HG02623 (cell line): ENCODE data around the gene WWOX.

Source experiments
- ATAC-seq: cut with Tn5 transposase; IDR thresholded peaks from one replicate; pipeline ENCODE4 v1.9.1; 2021; ENCODE audit warnings: moderate library complexity; ENCODE audit not compliant: unreplicated experiment

Gene WWOX

GRCh38 chr16:78694414-78694813 is 595.0 kb downstream of the WWOX start:
- no peak for ATAC-seq

GRCh38 chr16:78695391-78695790 is 595.9 kb downstream of the WWOX start:
- ATAC-seq, result no peak

DNA sequence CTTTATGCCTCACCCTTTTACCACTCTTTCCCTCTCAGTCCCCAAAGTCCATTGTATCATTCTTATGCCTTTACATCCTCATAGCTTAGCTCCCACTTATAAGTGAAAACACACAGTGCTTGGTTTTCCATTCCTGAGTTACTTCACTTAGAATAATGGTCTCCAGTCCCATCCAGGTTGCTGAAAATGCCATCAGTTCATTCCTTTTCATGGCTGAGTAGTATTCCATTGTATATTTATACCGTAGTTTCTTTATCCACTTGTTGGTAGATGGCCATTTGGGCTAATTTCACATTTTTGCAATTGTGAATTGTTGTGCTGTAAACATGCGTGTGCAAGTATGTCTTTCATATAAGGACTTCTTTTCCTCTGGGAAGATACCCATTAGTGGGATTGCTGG is 597.3 kb downstream of the WWOX start:
- ATAC-seq, result no peak

DNA sequence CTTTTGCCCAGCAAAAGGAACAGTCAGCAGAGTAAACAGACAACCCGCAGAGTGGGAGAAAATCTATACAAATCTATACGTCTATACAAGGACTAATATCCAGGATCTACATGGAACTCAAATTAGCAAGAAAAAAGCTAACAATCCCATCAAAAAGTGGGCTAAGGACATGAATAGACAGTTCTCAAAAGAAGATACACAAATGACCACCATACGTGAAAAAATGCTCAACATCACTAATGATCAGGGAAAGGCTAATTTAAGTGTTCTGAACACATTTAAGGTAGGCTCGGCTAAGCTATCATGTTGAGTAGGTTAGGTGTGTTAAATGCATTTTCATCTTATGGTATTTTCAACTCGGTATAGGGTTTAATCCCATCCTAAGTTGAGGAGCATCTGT is 598.0 kb downstream of the WWOX start:
- ATAC-seq, result no peak

DNA sequence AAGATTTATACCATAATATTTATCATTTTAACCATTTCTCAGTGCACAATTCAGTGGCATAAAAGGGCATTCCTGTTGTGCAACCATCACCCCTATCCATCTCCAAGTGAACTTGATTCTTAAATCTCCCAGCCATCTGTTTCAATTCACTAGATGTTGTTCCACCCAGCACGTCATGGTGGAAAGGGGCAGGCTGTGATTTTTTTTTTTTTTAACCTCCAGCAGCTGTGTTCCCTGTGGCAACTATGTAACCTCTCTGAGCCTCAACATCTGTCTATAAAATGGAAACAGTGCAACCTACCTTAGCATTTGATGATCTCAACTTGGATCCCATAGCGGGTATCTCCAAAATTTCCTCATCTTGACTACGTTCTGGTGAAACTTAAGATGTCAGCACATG is 604.5 kb downstream of the WWOX start:
- no peak for ATAC-seq

GRCh38 chr16:78704416-78704815 is 605.0 kb downstream of the WWOX start:
- no peak for ATAC-seq

GRCh38 chr16:78705694-78706093 is 606.2 kb downstream of the WWOX start:
- no peak for ATAC-seq

GRCh38 chr16:78706637-78707036 is 607.2 kb downstream of the WWOX start:
- ATAC-seq, result no peak

DNA sequence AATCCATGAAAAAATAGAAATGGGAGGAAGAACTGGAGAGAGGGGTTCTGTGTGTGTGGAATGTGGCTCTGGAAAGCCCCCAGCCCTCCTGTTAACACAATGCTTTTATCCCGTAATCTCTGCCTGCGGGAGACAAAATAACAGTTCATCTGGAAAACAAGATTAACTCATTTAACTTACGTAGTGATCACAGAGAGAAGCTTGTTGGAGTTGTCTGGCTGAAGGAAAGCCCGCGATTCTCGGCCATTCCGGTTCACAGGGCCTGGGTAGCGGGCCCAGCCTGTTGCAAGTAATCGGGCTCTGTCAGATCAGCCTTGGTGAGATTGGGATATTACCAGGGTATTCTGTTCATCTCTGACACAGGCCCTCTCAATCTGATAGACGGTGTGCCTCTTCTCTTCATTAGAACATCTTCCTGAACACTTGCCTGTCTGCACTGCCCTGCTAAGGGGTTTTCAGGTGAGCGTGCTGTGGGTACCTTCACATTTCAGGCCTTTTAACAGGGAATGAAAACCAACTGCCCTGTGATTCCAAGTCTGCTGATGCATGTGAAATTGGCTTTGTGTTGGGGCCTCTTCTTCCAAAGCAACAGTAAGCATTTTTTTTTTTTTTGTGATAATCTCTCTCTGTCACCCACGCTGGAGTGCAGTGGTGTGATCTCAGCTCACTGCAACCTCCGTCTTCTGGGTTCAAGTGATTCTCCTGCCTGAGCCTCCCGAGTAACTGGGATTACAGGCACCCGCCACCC is 609.9 kb downstream of the WWOX start:
- ATAC-seq, result no peak

DNA sequence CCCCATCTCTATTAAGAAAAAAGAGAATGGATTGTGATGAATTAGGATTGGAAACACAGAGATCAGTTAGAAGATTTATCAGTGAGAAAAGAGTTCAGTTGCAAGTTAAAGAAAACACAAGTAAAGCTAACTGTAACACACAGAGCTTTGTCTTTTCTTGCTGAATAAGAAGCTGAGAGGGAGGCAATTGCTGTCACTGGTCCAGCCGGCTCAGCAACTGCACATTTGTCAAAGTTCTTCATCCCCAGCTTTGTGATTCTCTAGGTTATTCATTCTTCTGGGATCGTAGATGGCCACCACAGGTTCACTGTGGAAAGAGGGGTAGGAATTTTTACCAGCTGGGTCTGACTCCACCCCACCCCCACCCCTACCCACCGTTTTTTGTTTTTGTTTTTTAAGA is 615.7 kb downstream of the WWOX start:
- no peak for ATAC-seq

GRCh38 chr16:78715673-78716072 is 616.2 kb downstream of the WWOX start:
- ATAC-seq, result no peak

GRCh38 chr16:78718141-78718540 is 618.7 kb downstream of the WWOX start:
- ATAC-seq, result no peak

- no peak for ATAC-seq
These were observed 621.0 kb downstream of the WWOX start for GRCh38 chr16:78720416-78720815.

DNA sequence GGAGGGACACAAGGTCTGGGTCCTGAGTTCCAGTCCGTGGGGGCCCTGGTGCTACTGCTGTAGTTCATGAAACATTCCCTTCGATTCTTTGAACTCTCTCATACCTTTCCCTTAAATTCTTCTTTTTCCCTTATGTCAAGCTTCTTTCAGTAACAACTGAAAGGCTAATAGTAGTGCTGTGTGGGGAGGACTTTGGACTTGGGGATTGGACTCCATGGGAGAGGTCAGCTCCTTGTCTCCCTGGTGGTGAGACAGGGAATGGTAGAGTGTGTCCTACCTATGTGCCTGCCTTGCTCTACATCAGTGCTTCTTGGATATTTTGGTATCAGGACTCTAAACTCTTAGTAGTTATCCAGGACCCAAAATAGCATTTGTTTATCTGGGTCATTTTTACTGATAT is 628.1 kb downstream of the WWOX start:
- no peak for ATAC-seq

DNA sequence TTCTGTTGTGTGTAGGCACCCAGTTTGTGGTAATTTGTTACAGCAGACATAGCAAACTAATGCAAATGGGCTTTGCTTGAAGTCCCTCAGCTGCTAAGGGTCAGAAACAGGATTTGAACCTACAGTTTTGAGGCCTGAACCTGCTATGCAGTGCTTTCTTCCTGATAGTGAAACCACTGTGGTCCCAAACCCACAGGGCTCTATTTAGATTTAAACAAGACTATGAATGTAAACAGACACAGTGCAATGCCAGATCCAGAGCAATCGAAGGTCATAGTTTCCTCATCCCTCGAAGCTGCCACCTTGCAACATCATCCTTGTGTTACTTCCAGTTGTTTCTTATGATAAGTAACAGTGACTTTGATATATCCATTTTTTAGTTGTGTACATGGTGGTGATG is 630.2 kb downstream of the WWOX start:
- peak; percentile 48 for ATAC-seq

DNA sequence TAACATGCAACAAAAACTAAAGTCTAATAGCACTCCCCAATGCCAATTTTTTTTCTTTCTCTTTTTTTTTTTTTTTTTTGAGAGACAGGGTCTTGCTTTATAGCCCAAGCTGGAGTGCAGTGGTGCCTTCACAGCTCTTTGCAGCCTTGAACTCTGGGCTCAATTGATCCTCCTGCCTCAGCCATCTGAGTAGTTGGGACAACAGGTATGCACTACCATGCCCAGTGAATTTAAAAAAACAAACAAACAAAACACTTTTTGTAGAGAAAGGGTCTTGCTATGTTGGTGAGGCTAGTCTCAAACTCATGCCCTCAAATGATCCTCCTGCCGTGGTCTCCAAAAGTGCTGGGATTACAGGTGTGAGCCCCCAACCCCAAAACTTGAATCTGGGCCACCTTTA is 632.3 kb downstream of the WWOX start:
- no peak for ATAC-seq

- ATAC-seq, result no peak
These were observed 633.2 kb downstream of the WWOX start for GRCh38 chr16:78732696-78733095.

GRCh38 chr16:78735337-78735736 is 635.9 kb downstream of the WWOX start:
- ATAC-seq, result no peak

DNA sequence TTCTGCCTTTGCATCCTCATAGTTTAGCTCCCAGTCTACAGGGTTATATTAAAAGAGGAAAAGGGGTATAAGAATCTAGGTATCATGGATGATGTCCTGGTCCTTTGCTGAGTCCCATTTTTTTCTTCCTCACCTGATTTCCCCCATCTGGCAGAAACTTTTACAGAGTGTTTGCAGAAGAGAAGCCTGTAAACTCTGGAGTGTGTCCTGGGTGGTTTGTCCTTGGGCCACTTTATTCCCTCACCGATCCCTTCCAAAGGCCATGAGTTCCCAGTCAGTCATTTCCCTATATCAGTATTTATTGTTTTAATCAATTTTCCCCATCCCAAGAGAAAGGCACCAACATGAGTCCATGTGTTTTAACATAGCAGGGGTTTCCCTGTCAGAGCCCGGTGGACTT is 638.2 kb downstream of the WWOX start:
- ATAC-seq, result no peak

DNA sequence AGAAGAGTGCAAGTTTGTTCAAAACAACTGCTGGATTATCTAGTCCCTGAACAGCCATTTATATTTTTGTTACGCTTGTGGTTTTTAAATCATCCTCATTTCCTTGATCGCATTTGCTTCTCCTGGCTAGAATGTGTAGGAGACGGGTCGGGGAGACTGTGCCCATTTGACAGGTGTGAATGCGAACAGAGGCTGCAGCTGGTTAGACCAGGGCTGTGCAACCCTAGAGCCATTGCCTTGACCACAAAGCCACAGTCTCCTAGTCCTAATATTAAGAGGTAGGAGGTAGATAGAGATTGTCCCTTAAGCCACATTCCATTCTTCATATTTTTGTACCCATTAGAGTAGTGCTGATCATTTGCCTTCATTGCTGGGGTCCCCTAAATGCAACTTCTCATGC is 639.1 kb downstream of the WWOX start:
- no peak for ATAC-seq

- no peak for ATAC-seq
These were observed 640.8 kb downstream of the WWOX start for GRCh38 chr16:78740269-78740668.

DNA sequence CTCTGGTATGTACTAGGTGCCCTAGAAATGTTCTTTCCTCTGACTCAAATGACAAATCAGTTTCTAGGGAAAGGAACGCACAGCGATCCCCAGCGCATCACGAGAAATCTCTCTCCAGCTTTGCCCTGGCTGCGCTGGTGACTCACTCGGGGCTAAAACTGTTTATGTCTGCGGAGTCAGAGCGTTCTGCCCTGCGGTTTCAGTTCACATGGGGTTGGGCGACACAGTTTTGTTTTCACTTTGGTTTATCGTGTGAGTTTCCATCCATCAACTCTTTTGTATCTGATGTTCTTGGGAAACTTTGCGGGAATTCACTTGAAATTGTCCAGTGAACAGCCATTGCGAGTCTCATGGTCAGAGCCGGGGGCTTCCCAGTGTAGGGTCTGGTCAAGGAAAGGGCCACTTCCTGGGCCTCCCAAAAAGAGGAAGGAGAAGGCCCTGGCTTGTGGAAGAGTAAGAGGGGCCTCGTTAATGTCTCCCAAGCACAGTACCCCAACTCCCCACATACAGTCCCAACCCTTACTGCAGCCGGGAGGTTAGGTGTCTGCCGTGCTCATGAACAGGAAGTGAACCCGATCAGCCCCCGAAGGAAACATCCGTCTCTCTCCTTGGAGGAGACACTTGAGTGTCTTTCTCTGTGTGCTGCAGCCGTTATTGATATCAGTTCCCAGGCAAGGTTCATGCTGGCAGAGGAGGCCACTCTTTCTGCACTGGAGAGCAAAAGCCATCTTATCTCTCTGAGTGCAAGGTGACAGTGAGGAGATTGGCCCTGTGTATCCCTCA is 643.2 kb downstream of the WWOX start:
- peak; percentile 97 for ATAC-seq

GRCh38 chr16:78743556-78743955 is 644.1 kb downstream of the WWOX start:
- no peak for ATAC-seq
